HS-5 (cell line): ENCODE measurements around the gene RAPGEF1.
"Not testable (repeated sequence)": the region's sequence is repeated elsewhere in the genome, so short reads cannot be mapped to it uniquely, and the experiment has no call there.

Experiments
- DNase-seq: peaks from one replicate; pipeline ENCODE4 v3.0.0-alpha.2; 2012; ENCODE audit warnings: low read depth

RAPGEF1 gene

GRCh38 chr9:131739959-131740648 is at the start of gene RAPGEF1:
Gene RAPGEF1, minus strand, starts transcription at chr9:131740076. Its CDS starts 246 bp downstream, at chr9:131739830.
- no peak for DNase-seq

- DNase-seq, result no peak
Observed at GRCh38 chr9:131788851-131789250, 49.0 kb upstream of the RAPGEF1 start.

GRCh38 chr9:131787838-131788237 is 48.0 kb upstream of the RAPGEF1 start:
- no peak for DNase-seq

- DNase-seq, result no peak
Observed at GRCh38 chr9:131784748-131785501, 45.0 kb upstream of the RAPGEF1 start.

- no peak for DNase-seq
Observed at GRCh38 chr9:131781069-131781468, 41.2 kb upstream of the RAPGEF1 start.

GRCh38 chr9:131776473-131776872 is 36.6 kb upstream of the RAPGEF1 start:
- no peak for DNase-seq

- no peak for DNase-seq
Observed at GRCh38 chr9:131776036-131776435, 36.2 kb upstream of the RAPGEF1 start.

- no peak for DNase-seq
Observed at GRCh38 chr9:131774636-131775035, 34.8 kb upstream of the RAPGEF1 start.

- DNase-seq, result no peak
Observed at GRCh38 chr9:131773911-131774379, 34.1 kb upstream of the RAPGEF1 start.

- no peak for DNase-seq
Observed at GRCh38 chr9:131772940-131773339, 33.1 kb upstream of the RAPGEF1 start.

- no peak for DNase-seq
Observed at GRCh38 chr9:131771646-131772045, 31.8 kb upstream of the RAPGEF1 start.

- DNase-seq, result no peak
Observed at GRCh38 chr9:131769361-131769760, 29.5 kb upstream of the RAPGEF1 start.

- DNase-seq, result no peak
Observed at GRCh38 chr9:131764568-131764967, 24.7 kb upstream of the RAPGEF1 start.

GRCh38 chr9:131762356-131762932 is 22.6 kb upstream of the RAPGEF1 start:
- no peak for DNase-seq

- no peak for DNase-seq
Observed at GRCh38 chr9:131759017-131759647, 19.3 kb upstream of the RAPGEF1 start.

GRCh38 chr9:131757549-131757948 is 17.7 kb upstream of the RAPGEF1 start:
- no peak for DNase-seq

GRCh38 chr9:131755541-131756198 is 15.8 kb upstream of the RAPGEF1 start:
- DNase-seq, result no peak

- DNase-seq, result no peak
Observed at GRCh38 chr9:131754846-131755245, 15.0 kb upstream of the RAPGEF1 start.

GRCh38 chr9:131753751-131754150 is 13.9 kb upstream of the RAPGEF1 start:
- not testable (repeated sequence) for DNase-seq

GRCh38 chr9:131752231-131752884 is 12.5 kb upstream of the RAPGEF1 start:
- DNase-seq, result no peak

GRCh38 chr9:131748411-131748955 is 8.6 kb upstream of the RAPGEF1 start:
- DNase-seq, result no peak
